Activated T-helper 1 cell treated with anti-CD3 and anti-CD28 coated beads, Interleukin-12 subunit alpha, Interleukin-12 subunit beta, Interleukin-2, Interleukin-4 antibody, amounts not matched to agents 30 ng/mL and 10 ng/mL and 1 ng/mL, durations not matched to agents 14 hours and 24 hours and 36 hours (primary cell): ENCODE measurements around the gene SLC44A5. TPM values are rescaled to one million over a fixed set of nuclear protein-coding genes. Genes with fewer than 3 reads are reported as not detected.
"Not testable (repeated sequence)": the region's sequence is repeated elsewhere in the genome, so short reads cannot be mapped to it uniquely, and the experiment has no call there.

Experiments
- DNase-seq: peaks from one replicate; pipeline ENCODE4 v3.0.0; 2021; ENCODE audit warnings: low spot score
- H3K27ac Mint-ChIP-seq: one replicate; pipeline ENCODE4 v1.8.0; 2021; ENCODE audit warnings: mild to moderate bottlenecking, mixed read lengths
- H3K27me3 Mint-ChIP-seq: one replicate; pipeline ENCODE4 v1.8.0; 2022; ENCODE audit warnings: mild to moderate bottlenecking, moderate library complexity, mixed read lengths; ENCODE audit not compliant: insufficient read depth
- H3K36me3 Mint-ChIP-seq: one replicate; pipeline ENCODE4 v1.8.0; 2021; ENCODE audit warnings: low read depth, mixed read lengths
- H3K4me1 Mint-ChIP-seq: one replicate; pipeline ENCODE4 v1.8.0; 2021; ENCODE audit warnings: low read depth, mixed read lengths
- H3K4me3 Mint-ChIP-seq: one replicate; pipeline ENCODE4 v1.8.0; 2021; ENCODE audit warnings: mild to moderate bottlenecking, moderate library complexity, mixed read lengths
- H3K9me3 Mint-ChIP-seq: one replicate; pipeline ENCODE4 v1.8.0; 2021; ENCODE audit warnings: mixed read lengths
- intact Hi-C: fragments of 100-400 bp; cut with micrococcal nuclease; formaldehyde crosslinking; loops from one replicate; pipeline ENCODE4 v1.15.1; 2024
- total RNA-seq: library from RNA; stranded (reverse); gene quantifications from 2 replicates; pipeline ENCODE4 v1.2.3, GENCODE V29; 2022

SLC44A5 gene
- total RNA-seq = not detected in 2 replicates

DNA sequence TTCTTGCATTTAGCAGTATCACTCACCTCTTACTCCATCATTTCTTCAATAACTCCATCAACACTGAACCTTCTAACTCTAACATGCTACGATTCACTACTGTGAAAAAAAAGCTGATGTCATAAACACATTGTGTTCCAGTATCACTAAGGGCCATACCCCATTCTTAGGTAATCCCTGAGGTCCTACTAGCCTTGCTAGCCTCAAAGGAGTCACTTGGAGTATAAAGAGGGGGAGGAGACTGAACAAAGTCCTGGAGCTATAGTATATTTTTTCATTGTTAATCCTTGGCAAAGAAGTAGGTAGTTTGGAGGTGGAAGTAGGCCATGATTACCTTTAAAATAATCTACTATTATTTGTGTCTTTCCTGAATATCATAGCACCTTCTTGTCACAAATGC, at the start of gene SLC44A5:
Gene SLC44A5, minus strand, starts transcription at position 101 of the 400 bp plus-strand sequence. CDS start 69,667 bp downstream, outside the sequence.
- intact Hi-C loops = loop anchor here (10.0 kb wide), 1 partner anchor 476 kb away; the partner anchor contains the start of gene LHX8
- H3K4me1 Mint-ChIP-seq = peaks cover 8% of the 10 kb centered on the region
- no peak within 1 kb of the TSS for H3K4me3 Mint-ChIP-seq
- H3K9me3 Mint-ChIP-seq = no peaks in the 10 kb centered on the region
- H3K27ac Mint-ChIP-seq = no peak within 1 kb of the TSS
- H3K36me3 Mint-ChIP-seq = peaks cover 2% of the 10 kb centered on the region
- peaks cover 30% of the 10 kb centered on the region for H3K27me3 Mint-ChIP-seq
- DNase-seq = no peak

DNA sequence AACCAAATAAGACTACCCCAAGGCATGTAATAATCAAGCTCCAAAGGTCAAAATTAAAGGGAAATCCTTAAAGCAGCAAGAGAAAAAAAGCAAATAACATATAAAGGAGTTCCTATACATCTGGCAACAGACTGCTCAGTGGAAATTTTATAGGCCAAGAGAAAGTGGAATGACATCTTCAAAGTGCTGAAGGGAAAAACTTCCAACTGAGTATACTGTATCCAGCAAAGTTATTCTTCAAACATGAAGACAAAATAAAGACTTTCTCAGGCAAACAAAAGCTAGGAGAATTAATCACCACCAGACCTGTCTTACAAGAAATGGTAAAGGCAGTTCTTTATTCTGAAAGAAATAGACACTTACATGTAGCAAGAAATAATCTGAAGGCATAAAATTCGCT, 45.0 kb upstream of the SLC44A5 start:
- Mint-ChIP-seq H3K4me3 (no peak overlapping the region), H3K4me1 (no peaks in the 10 kb centered on the region), H3K9me3 (peaks cover 4% of the 10 kb centered on the region), H3K27me3 (peaks cover 5% of the 10 kb centered on the region), H3K27ac (no peak overlapping the region), H3K36me3 (no peaks in the 10 kb centered on the region)
- DNase-seq = no peak
- intact Hi-C loops = no loop called here

DNA sequence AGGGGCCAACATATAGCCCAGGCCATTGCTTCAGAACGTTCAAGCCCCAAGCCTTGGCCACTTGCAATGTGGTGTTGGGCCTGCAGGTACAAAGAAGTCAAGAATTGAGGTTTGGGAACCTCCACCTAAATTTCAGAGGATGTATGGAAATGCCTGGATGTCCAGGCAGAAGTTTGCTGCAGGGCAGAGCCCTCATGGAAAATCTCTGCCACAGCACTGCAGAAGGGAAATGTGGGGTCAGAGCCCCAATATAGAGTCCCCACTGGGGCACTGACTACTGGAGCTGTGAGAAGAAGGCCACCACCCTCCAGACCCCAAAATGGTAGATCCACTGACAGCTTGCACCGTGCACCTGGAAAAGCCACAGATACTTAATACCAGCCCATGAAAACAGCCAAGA, 36.3 kb upstream of the SLC44A5 start:
- H3K36me3 Mint-ChIP-seq, H3K27me3 Mint-ChIP-seq, H3K27ac Mint-ChIP-seq, intact Hi-C loops, H3K9me3 Mint-ChIP-seq, H3K4me1 Mint-ChIP-seq, DNase-seq, H3K4me3 Mint-ChIP-seq: not testable (repeated sequence)

DNA sequence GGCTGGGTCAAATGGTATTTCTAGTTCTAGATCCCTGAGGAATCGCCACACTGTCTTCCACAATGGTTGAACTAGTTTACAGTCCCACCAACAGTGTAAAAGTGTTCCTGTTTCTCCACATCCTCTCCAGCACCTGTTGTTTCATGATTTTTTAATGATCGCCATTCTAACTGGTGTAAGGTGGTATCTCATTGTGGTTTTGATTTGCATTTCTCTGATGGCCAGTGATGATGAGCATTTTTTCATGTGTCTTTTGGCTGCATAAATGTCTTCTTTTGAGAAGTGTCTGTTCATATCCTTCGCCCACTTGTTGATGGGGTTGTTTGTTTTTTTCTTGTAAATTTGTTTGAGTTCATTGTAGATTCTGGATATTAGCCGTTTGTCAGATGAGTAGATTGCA, 34.2 kb upstream of the SLC44A5 start:
- H3K27ac Mint-ChIP-seq, H3K4me3 Mint-ChIP-seq, intact Hi-C loops, H3K27me3 Mint-ChIP-seq, H3K9me3 Mint-ChIP-seq, H3K4me1 Mint-ChIP-seq, H3K36me3 Mint-ChIP-seq, DNase-seq: not testable (repeated sequence)

DNA sequence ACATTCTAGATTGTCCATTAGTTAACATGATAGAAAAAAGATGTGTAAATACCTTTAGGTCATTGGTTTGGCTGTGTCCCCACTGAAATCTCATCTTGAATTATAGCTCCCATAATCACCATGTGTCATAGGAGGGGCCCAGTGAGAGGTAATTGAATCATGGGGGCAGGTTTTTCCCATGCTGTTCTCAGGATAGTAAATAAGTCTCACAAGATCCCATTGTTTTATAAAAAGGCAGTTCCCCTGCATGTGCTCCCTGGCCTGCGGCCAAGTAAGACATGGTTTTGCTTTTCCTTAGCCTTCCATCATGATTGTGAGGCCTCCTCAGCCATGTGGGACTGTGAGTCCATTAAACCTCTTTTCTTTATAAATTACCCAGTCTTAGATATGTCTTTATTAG, 32.5 kb upstream of the SLC44A5 start:
- Mint-ChIP-seq H3K27ac (no peak overlapping the region), H3K9me3 (no peaks in the 10 kb centered on the region), H3K4me3 (no peak overlapping the region), H3K27me3 (no peaks in the 10 kb centered on the region), H3K36me3 (no peaks in the 10 kb centered on the region), H3K4me1 (no peaks in the 10 kb centered on the region)
- intact Hi-C loops = no loop called here
- no peak for DNase-seq

DNA sequence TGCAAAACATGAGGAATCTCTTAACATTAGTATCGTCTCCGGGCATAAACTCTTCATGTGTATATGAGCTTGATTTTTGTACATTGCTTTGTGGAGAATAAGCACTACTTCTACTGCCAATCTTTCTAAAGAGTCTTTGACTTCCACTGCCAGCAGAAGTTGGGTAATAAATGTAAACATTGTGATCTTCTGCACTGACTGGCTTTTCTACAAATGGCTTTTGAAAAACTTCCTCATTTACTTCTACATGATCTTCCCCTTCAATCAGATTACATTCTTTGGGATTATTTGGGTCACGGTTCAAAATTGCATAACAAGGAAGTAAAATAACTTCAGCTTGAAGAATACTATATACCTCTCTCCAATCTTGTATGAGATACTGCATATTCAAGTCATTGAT, 30.4 kb upstream of the SLC44A5 start:
- intact Hi-C loops = no loop called here
- H3K9me3 Mint-ChIP-seq = no peaks in the 10 kb centered on the region
- no peak overlapping the region for H3K27ac Mint-ChIP-seq

DNA sequence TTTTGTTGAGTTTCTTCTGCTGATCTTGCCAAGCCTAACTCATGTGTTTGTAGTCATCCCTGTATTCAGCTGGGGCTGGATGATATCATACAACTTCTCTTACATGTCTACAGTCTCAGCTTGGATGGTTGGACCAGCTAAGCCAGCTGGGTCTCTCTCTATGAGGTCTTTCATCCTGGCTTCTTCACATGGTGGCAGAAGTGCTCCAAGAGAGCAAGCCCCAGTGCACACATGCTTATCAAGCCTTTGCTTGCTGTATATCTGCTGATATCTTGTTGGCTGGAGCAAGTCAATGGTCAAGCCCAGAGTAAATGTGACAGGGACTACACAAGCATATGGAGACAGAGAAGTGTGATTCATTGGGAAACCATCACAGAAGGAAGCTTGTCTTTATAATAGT, 29.2 kb upstream of the SLC44A5 start:
- Mint-ChIP-seq H3K27ac (no peak overlapping the region), H3K4me1 (no peaks in the 10 kb centered on the region), H3K9me3 (no peaks in the 10 kb centered on the region), H3K4me3 (no peak overlapping the region), H3K27me3 (peaks cover 1% of the 10 kb centered on the region), H3K36me3 (no peaks in the 10 kb centered on the region)
- intact Hi-C loops = no loop called here
- no peak for DNase-seq

More for the DNA sequence above, 30.4 kb upstream of the SLC44A5 start:
- Mint-ChIP-seq H3K4me3 (no peak overlapping the region), H3K36me3 (no peaks in the 10 kb centered on the region), H3K27me3 (no peaks in the 10 kb centered on the region), H3K4me1 (no peaks in the 10 kb centered on the region)
- DNase-seq = no peak

DNA sequence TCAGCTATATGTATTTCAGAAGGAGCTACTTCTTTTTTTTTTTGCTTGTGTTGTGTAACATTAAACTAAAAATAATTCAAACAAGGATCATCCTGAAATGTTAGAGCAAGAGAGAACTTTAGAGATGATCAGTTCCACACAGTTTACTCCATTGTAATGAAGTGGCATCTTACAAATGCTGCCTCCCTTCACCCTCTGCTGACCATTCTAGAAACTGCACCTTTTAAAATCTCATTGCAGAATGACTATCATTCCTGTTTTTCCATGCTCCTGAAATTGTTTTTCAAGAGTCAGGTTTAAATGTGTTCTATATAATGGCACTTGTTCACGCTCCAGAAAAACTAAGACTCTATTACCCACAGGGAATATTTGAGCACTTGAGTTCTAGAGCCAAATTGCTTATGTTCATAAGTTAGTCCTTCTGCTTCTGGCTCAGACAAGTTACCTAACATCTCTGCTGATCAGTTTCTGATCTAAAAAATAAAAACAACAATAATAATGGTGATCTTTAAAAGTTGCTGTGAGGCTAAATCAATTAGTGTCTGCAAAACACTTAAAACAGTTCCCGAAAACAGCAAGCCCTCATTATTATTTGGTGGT, 21.5 kb upstream of the SLC44A5 start:
- DNase-seq = no peak
- H3K4me1 Mint-ChIP-seq = no peaks in the 10 kb centered on the region

DNA sequence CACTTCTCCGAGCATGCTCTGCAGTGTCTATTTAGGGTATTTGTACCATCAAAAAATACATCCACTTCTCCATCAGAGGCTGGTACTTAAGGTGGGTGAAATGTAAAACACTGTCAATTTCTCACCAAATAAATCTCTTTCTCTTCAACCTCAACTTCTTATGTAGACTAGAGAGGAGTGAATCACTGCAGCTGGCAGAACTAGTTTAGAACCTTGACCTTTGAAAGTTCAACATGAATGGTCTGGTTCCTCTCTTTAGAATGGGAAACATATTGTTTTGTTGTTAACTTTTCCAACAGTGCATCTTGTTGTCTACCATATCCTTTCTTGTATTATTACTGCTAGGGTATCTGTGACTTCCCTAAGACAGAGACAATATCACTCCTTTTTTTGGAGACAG, 20.1 kb upstream of the SLC44A5 start:
- intact Hi-C loops = no loop called here
- Mint-ChIP-seq H3K36me3 (no peaks in the 10 kb centered on the region), H3K27me3 (peaks cover 4% of the 10 kb centered on the region), H3K27ac (no peak overlapping the region), H3K4me1 (no peaks in the 10 kb centered on the region), H3K4me3 (no peak overlapping the region), H3K9me3 (no peaks in the 10 kb centered on the region)
- no peak for DNase-seq

More for the DNA sequence above, 21.5 kb upstream of the SLC44A5 start:
- intact Hi-C loops = loop anchor here (2.0 kb wide), 2 partner anchors 366 to 400 kb away; no protein-coding TSS in a partner anchor
- peaks cover 4% of the 10 kb centered on the region for H3K27me3 Mint-ChIP-seq
- H3K27ac Mint-ChIP-seq = no peak overlapping the region
- no peaks in the 10 kb centered on the region for H3K36me3 Mint-ChIP-seq
- no peaks in the 10 kb centered on the region for H3K9me3 Mint-ChIP-seq
- no peak overlapping the region for H3K4me3 Mint-ChIP-seq

DNA sequence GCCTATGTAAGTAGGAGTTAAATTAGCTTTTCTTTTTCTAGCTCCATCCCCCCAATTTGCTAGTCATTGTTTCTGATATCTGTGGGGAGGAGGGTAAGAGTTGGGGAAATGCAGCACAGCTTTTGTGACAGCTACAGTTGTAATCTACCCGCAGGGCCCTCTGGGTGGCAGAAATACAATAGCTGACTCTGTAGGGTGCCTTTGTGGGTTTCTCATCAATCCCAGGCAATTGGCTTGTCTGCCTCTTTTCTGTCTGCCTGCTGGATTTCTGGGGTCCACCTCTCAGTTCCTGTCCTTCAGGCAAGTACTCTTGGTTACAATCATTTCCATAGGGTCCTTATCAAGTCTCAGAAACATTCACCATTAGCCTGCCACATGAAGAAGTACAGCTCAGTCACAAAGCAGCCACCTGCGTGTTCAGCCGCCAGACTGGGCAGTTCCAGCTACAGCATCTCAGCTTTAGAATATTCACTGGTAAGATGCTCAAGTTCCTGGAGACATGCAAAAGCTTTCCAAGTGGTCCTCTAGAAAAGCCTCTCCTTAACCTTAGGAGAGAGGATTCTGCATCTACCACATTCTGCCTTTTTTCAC, 19.2 kb upstream of the SLC44A5 start:
- Mint-ChIP-seq H3K9me3 (no peaks in the 10 kb centered on the region), H3K4me1 (no peaks in the 10 kb centered on the region), H3K36me3 (no peaks in the 10 kb centered on the region), H3K27me3 (peaks cover 3% of the 10 kb centered on the region), H3K4me3 (no peak overlapping the region), H3K27ac (no peak overlapping the region)
- no peak for DNase-seq
- intact Hi-C loops = no loop called here

DNA sequence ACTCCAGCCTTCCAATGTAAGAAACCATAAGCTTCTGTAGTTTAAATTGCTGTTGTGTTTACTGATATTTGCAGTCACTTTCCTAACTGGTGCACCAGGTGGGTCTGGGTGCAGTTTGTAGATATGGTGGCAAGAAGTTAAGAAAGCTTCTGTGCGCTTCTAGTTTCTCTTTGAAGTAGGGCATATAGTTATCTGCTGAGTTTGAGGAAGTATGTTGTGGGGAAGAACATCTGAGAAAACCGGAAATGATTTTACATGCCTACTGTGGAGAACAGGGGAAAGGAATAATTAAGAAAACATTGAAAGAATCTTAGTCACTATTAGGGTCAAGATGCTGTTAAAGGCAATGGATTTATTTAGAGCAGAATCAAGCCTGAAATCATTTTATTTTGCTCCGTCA, 14.9 kb upstream of the SLC44A5 start:
- Mint-ChIP-seq H3K9me3 (no peaks in the 10 kb centered on the region), H3K4me1 (no peaks in the 10 kb centered on the region), H3K36me3 (no peaks in the 10 kb centered on the region), H3K27ac (no peak overlapping the region), H3K27me3 (peaks cover 12% of the 10 kb centered on the region), H3K4me3 (no peak overlapping the region)
- DNase-seq = no peak
- intact Hi-C loops = no loop called here

DNA sequence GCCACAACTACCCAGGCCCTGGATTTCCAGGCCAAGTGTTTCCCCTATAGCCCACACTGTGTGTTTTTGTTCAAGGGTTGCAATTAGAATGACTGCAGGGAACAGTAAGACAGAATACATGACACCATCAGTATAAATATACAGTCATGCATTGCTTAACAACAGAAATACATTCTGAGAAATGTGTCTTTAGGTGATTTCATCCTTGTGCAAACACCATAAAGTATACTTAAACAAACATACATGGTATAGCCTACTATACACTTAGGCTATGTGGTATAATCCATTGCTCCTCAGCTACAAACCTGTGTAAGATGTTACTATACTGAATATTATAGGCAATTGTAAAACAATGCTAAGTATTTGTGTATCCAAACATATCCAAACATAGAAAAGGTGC, 7.5 kb upstream of the SLC44A5 start:
- Mint-ChIP-seq H3K9me3 (no peaks in the 10 kb centered on the region), H3K4me3 (no peak overlapping the region), H3K27me3 (peaks cover 60% of the 10 kb centered on the region), H3K4me1 (peaks cover 8% of the 10 kb centered on the region), H3K36me3 (peaks cover 2% of the 10 kb centered on the region), H3K27ac (no peak overlapping the region)
- DNase-seq = no peak
- intact Hi-C loops = loop anchor here (10.0 kb wide), 1 partner anchor 484 kb away; the partner anchor contains the start of gene LHX8

DNA sequence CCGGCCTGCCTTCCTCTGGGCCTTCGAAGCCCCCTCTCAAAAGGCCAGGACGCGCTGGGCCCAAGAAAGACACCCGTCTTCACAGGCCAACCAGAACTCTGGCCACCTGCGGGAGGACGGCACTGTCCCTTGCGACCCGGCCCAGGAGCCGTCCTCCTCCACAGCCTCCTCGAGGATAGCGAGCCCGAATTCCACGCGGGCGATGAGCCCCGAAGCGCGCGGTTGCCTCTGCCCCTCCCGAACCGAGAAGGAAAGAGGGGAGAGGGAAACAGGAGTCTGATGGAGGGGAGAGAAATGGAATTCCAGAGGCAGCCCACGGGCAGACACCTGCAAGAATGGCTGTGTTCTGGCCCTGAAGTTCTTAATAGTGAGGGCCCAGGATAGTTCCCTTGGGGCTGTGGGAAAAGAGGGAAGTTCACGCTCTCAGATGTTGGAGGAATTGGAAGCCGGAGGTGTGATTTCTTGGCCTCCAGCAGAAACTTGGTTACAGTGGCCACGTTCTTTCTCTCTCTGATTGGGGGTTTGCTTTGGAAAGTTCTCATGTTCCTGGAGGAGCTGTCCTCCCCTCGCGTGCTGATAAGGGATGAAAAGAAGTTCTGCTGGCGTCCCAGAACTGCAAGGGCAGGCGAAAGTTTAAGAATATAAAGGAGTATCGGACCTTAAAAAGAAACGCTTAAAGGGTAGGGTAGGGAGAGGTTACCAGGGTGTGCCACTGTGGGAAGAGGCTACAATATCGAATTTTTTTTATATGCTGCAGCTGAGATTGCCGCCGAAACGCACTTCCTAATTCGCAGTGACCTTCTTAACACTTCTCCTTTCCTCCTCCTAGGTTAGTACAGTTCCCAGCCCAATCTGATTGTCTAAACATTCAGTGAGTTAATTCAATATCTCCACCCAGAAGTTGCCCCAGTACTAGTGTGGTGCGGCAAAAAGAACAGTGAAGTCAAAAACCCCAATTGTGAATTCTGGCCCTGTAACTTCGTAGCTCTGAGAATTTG, 5.8 kb upstream of the SLC44A5 start:
- peaks cover 2% of the 10 kb centered on the region for H3K36me3 Mint-ChIP-seq
- H3K27ac Mint-ChIP-seq = no peak overlapping the region
- no peak for DNase-seq
- peaks cover 56% of the 10 kb centered on the region for H3K27me3 Mint-ChIP-seq
- intact Hi-C loops = loop anchor here (10.0 kb wide), 1 partner anchor 482 kb away; the partner anchor contains the start of gene LHX8
- no peak overlapping the region for H3K4me3 Mint-ChIP-seq
- H3K4me1 Mint-ChIP-seq = peaks cover 8% of the 10 kb centered on the region
- H3K9me3 Mint-ChIP-seq = no peaks in the 10 kb centered on the region
